Left ventricle myocardium superior (tissue), 1 donor: Measurements from ENCODE around the gene RPL32. TPM values are rescaled to one million over a fixed set of nuclear protein-coding genes. Genes with fewer than 3 reads are reported as not detected.
"Not testable (repeated sequence)": the region's sequence is repeated elsewhere in the genome, so short reads cannot be mapped to it uniquely, and the experiment has no call there.

Source experiments
- ATAC-seq: fragments of 200-7000 bp; cut with Tn5 transposase; one replicate; pipeline ENCODE4 v1.9.1; 2020; ENCODE audit warnings: mild to moderate bottlenecking, moderate library complexity
- DNase-seq: peaks from one replicate; pipeline ENCODE4 v3.0.0-alpha.2; 2020
- intact Hi-C: fragments of 100-400 bp; cut with micrococcal nuclease; formaldehyde crosslinking; loops from one replicate; pipeline ENCODE4 v1.11.0; 2022
- total RNA-seq: library from RNA; stranded (reverse); fragmentation: NEBNext Ultra II Directional; extraction: Animal tissue kit (Norgen Biotek cat#: 25700); gene quantifications from one replicate; pipeline ENCODE4 v1.2.1, GENCODE V29; 2021
- donor health status: DM: no; HTN: yes; CAD: no; lungs with severe emphysema.

Gene RPL32
- total RNA-seq, 1 donor from 2014 or later, result 931 TPM

DNA sequence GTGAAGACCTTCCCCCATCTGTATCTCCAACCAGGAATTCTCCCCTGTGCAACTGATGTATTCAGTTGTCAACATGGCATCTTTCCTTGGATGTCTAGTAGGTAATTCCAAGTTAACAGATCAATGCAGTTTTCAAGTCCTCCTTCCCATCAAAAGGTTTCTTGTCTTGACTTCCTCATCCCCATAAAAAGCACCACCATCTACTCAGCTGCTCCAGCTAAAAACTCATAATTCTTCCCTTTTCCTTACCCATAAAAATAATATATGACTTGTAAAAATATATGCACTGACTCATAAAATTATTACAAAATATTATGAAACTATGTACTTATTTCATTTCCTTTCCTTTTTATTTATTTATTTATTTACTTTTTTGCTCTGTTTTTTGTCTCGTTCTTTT lies 49.9 kb downstream of the RPL32 start:
- no peak for ATAC-seq
- DNase-seq, result no peak
- intact Hi-C loops, result no loop called here

DNA sequence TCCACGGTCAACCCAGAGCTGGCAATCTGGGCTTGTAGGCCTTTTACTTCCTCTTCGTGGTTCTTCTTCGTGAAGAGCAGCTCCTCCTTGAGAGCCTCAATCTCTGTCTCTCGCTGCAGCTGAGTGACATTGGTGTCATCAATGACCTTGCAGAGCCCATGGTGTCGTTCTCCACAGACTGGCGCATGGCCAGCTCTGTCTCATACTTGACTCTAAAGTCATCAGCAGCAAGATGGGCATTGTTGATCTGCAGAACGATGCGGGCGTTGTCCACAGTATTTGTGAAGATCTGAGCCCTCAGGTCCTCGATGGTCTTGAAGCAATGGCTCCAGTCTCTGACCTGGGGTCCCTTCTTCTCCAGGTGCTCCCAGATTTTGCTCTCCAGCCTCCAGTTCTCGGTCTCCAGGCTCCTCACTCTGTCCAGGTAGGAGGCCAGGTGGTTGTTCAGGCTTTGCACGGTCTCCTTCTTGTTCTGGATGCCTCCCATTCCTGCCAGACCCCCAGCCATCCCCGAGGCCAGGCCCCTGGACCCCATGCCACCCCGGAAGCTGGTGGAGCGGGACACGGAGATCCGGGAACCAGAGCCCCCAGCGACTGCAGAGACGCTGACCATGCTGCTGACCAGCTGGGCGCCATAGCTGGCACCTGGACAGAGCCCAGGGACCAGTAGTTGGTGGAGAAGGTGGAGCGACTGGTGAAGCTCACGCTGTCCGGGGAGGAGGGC lies 53.2 kb downstream of the RPL32 start:
- ATAC-seq, DNase-seq, intact Hi-C loops: not testable (repeated sequence)

DNA sequence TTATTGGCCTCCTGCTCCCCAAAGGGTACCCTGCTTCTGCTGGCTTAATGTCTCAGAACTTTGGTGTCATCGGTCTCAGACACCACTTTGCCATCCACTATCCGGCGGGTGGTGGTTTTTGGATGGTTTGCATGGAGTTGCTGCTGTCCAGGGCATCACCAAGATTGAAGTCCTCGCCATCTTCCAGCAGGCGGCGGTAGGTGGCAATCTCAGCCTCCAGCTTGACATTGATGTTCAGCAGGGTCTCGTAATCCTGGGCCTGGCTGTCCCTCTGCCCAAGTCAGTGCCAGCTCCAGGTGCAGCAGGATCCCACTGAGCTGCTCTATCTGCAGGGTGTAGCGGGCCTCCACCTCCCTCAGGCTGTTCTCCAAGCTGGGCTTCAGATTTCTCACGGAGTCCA lies 54.0 kb downstream of the RPL32 start:
- DNase-seq, intact Hi-C loops, ATAC-seq: not testable (repeated sequence)

DNA sequence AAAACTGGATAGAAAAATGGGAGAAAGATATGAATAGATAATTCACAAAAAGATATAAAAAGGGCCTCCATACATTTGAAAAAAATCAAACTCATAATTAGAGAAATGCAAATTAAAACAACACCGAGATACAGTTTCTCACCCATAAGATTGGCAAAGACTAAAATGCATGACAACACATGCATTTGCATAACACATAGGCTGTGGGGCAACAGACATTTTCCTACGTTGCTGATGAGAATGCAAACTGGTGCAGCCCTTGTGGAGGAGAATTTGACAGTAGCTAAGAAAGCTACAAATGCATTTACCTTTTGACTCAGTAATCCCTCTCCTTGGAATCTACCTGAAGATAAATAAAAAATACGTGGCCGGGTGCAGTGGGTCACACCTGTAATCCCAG lies 56.3 kb downstream of the RPL32 start:
- no peak for DNase-seq
- intact Hi-C loops, result no loop called here
- ATAC-seq, result no peak

Other genes starting within 250 kb of the RPL32 start
- 153 TPM for gene RAF1, start 177.4 kb downstream of the RPL32 start, total RNA-seq
- gene TMEM40, start 82.3 kb downstream of the RPL32 start, total RNA-seq, result 2.8 TPM
- gene CAND2, start 44.9 kb downstream of the RPL32 start, total RNA-seq, result 69.2 TPM
- 95.1 TPM for gene IQSEC1, start 231.9 kb upstream of the RPL32 start, total RNA-seq